ENCODE measurements around the gene HFE. TPM values are rescaled to one million over a fixed set of nuclear protein-coding genes. Genes with fewer than 3 reads are reported as not detected.

HFE gene
- total and polyA plus RNA-seq, 7 donors, result 1.6 to 7.8 (median 4.7) TPM

GRCh38 chr6:26140254-26140966 lies 53.2 kb downstream of the HFE start:
- intact Hi-C loops (cut with DNase I), result no loop called here
- H3K27ac ChIP-seq, result no peak overlapping the region
- H3K4me3 ChIP-seq, result no peak overlapping the region
- no peaks in the 10 kb centered on the region for H3K9me3 ChIP-seq
- H3K36me3 ChIP-seq, result peaks cover 0 to 27% (median 1%) of the 10 kb centered on the region in 4 donors
- no peak for TF ChIP-seq EP300 (IDR thresholded peaks at IDR 0.05)
- TF ChIP-seq POLR2A (IDR thresholded peaks at IDR 0.05), result no peak
- TF ChIP-seq CTCF (IDR thresholded peaks at IDR 0.05), result no peak
- TF ChIP-seq POLR2AphosphoS5 (IDR thresholded peaks at IDR 0.05), result no peak
- no peaks in the 10 kb centered on the region for H3K4me1 ChIP-seq
- H3K27me3 ChIP-seq, result no peaks in the 10 kb centered on the region
- no peak for DNase-seq
- 92 to 96% methylated on average over 4 of the region's 4 CpGs for WGBS, 2 donors

- WGBS, 2 donors, result 90 to 93% methylated on average over 3 of the region's 3 CpGs
- Histone ChIP-seq H3K27me3 (no peaks in the 10 kb centered on the region), H3K27ac (no peak overlapping the region), H3K9me3 (no peaks in the 10 kb centered on the region), H3K4me1 (no peaks in the 10 kb centered on the region), H3K4me3 (no peak overlapping the region), H3K36me3 (peaks cover 0 to 27% (median 1%) of the 10 kb centered on the region in 4 donors)
- TF ChIP-seq POLR2A (IDR thresholded peaks at IDR 0.05), result no peak
- TF ChIP-seq POLR2AphosphoS5 (IDR thresholded peaks at IDR 0.05), result no peak
- TF ChIP-seq CTCF (IDR thresholded peaks at IDR 0.05), result no peak
- no peak for DNase-seq
- intact Hi-C loops (cut with DNase I), result no loop called here
These were observed 53.7 kb downstream of the HFE start for GRCh38 chr6:26140967-26141294.

GRCh38 chr6:26141378-26141904 lies 54.2 kb downstream of the HFE start:
- DNase-seq, result no peak
- TF ChIP-seq POLR2A (IDR thresholded peaks at IDR 0.05), result no peak
- no peak for TF ChIP-seq EP300 (IDR thresholded peaks at IDR 0.05)
- TF ChIP-seq CTCF (IDR thresholded peaks at IDR 0.05), result no peak
- TF ChIP-seq POLR2AphosphoS5 (IDR thresholded peaks at IDR 0.05), result no peak
- Histone ChIP-seq H3K4me3 (no peak overlapping the region), H3K27me3 (no peaks in the 10 kb centered on the region), H3K27ac (no peak overlapping the region), H3K36me3 (peaks cover 0 to 27% (median 1%) of the 10 kb centered on the region in 4 donors), H3K9me3 (no peaks in the 10 kb centered on the region), H3K4me1 (no peaks in the 10 kb centered on the region)
- intact Hi-C loops (cut with DNase I), result no loop called here
- WGBS, 2 donors, result 83 to 88% methylated on average over 4 of the region's 4 CpGs

- H3K9me3 ChIP-seq, result no peaks in the 10 kb centered on the region
- intact Hi-C loops (cut with DNase I), result no loop called here
- H3K4me3 ChIP-seq, result no peak overlapping the region
- H3K36me3 ChIP-seq, result peaks cover 0 to 27% (median 1%) of the 10 kb centered on the region in 4 donors
- no peaks in the 10 kb centered on the region for H3K4me1 ChIP-seq
- no peak overlapping the region for H3K27ac ChIP-seq
- TF ChIP-seq POLR2A (IDR thresholded peaks at IDR 0.05), result no peak
- no peak for TF ChIP-seq POLR2AphosphoS5 (IDR thresholded peaks at IDR 0.05)
- no peak for TF ChIP-seq CTCF (IDR thresholded peaks at IDR 0.05)
- no peak for TF ChIP-seq EP300 (IDR thresholded peaks at IDR 0.05)
- no peak for DNase-seq
- no peaks in the 10 kb centered on the region for H3K27me3 ChIP-seq
- 95 to 98% methylated on average over 2 of the region's 2 CpGs for WGBS, 2 donors
These were observed 54.8 kb downstream of the HFE start for GRCh38 chr6:26142026-26142425.

Other genes with a start within 250 kb of the HFE start
- gene SLC17A3, start 213.2 kb upstream of the HFE start, total RNA-seq, result not detected
- not detected for gene SLC17A3, start 213.2 kb upstream of the HFE start, polyA plus RNA-seq
- not detected for gene SLC17A2, start 156.7 kb upstream of the HFE start, total RNA-seq
- not detected for gene SLC17A2, start 156.7 kb upstream of the HFE start, polyA plus RNA-seq
- 10 to 100 TPM in 1 of 4 donors, 1 to 10 TPM in 3; 7.5 to 13.3 (median 8.2) TPM for gene TRIM38, start 124.6 kb upstream of the HFE start, total RNA-seq
- gene TRIM38, start 124.6 kb upstream of the HFE start, polyA plus RNA-seq, result 10 to 100 TPM in 1 of 3 donors, 1 to 10 TPM in 2; 4.2 to 10.2 (median 5.1) TPM

All from sigmoid colon (tissue), 7 donors.